ENCODE data around the gene IARS2. TPM values are rescaled to one million over a fixed set of nuclear protein-coding genes. Genes with fewer than 3 reads are reported as not detected.

Gene IARS2
- total RNA-seq, 2 donors from 2014 or later = 47.5 to 53.8 TPM

Other genes with a start within 250 kb of the IARS2 start
- gene SLC30A10, start 165.6 kb upstream of the IARS2 start, total RNA-seq = not detected
- 100 to 1,000 TPM; 134 to 136 TPM for gene EPRS1, start 47.6 kb upstream of the IARS2 start, total RNA-seq
- 10 to 100 TPM; 29.8 to 32.2 TPM for gene BPNT1, start 4.3 kb upstream of the IARS2 start, total RNA-seq
- 10 to 100 TPM; 50.0 to 63.7 TPM for gene RAB3GAP2, start 178.3 kb downstream of the IARS2 start, total RNA-seq

Measured in natural killer cell treated with Interleukin-12 subunit alpha and Interleukin-12 subunit beta and Interleukin-15 and Interleukin-18, amount 100 ng/mL, for 72 hours (primary cell).